HG03135 (cell line): Measurements from ENCODE around the gene FAM13C.
"Not testable (repeated sequence)": the region's sequence is repeated elsewhere in the genome, so short reads cannot be mapped to it uniquely, and the experiment has no call there.

ENCODE experiments used
- ATAC-seq: cut with Tn5 transposase; IDR thresholded peaks from one replicate; pipeline ENCODE4 v1.9.1; 2021; ENCODE audit warnings: mild to moderate bottlenecking, moderate library complexity; ENCODE audit not compliant: unreplicated experiment

FAM13C gene

GRCh38 chr10:59362144-59362958 lies at the start of gene FAM13C:
Gene FAM13C, minus strand, starts transcription at chr10:59362549. Its CDS starts 89 bp downstream, at chr10:59362460.
- no peak for ATAC-seq

GRCh38 chr10:59405235-59405634 lies 42.9 kb upstream of the FAM13C start:
- no peak for ATAC-seq

GRCh38 chr10:59400214-59400613 lies 37.9 kb upstream of the FAM13C start:
- ATAC-seq = no peak

DNA sequence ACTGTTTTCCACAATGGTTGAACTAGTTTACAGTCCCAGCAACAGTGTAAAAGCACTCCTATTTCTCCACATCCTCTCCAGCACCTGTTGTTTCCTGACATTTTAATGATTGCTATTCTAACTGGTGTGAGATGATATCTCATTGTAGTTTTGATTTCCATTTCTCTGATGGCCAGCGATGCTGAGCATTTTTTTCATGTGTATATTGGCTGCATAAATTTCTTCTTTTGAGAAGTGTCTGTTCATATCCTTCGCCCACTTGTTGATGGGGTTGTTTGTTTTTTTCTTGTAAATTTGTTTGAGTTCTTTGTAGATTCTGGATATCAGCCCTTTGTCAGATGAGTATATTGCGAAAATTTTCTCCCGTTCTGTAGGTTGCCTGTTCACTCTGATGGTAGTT lies 37.0 kb upstream of the FAM13C start:
- not testable (repeated sequence) for ATAC-seq

DNA sequence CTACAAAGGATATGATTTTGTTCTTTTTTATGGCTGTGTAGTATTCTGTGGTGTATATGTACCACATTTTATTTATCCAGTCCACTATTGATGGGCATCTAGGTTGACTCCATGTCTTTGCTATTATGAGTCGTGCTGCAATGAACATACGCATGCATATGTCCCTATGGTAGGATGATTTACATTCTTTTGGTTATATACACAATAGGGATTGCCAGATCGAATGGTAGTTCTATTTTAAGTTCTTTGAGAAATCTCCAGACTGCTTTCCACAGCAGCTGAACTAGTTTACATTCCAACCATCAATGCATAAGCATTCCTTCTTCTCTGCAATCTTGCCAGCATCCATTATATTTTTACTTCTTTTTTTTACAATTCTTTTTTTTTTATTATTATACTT lies 35.6 kb upstream of the FAM13C start:
- ATAC-seq = no peak

- no peak for ATAC-seq
Measured at GRCh38 chr10:59395984-59396383, 33.6 kb upstream of the FAM13C start.

- ATAC-seq = no peak
Measured at GRCh38 chr10:59393349-59393748, 31.0 kb upstream of the FAM13C start.

GRCh38 chr10:59391060-59391459 lies 28.7 kb upstream of the FAM13C start:
- ATAC-seq = no peak

DNA sequence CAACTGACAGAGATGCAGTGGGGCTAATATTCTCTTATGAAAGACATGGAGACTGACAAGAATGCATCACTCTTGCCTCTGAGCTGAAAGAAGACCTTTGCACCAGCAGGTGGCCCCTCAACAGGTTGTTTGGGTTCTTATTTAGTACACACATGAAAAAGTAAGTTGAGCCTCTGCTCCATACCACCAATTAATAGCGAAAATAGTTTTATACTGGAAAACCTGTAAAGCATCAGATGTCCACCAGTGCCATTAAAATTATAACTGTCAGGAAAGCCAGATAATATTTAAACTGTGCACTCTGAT lies 26.3 kb upstream of the FAM13C start:
- ATAC-seq = no peak

GRCh38 chr10:59387951-59388670 lies 25.8 kb upstream of the FAM13C start:
- ATAC-seq = no peak

GRCh38 chr10:59384761-59385160 lies 22.4 kb upstream of the FAM13C start:
- ATAC-seq = no peak

GRCh38 chr10:59383908-59384307 lies 21.6 kb upstream of the FAM13C start:
- ATAC-seq = no peak

- no peak for ATAC-seq
Measured at GRCh38 chr10:59383436-59383835, 21.1 kb upstream of the FAM13C start.

DNA sequence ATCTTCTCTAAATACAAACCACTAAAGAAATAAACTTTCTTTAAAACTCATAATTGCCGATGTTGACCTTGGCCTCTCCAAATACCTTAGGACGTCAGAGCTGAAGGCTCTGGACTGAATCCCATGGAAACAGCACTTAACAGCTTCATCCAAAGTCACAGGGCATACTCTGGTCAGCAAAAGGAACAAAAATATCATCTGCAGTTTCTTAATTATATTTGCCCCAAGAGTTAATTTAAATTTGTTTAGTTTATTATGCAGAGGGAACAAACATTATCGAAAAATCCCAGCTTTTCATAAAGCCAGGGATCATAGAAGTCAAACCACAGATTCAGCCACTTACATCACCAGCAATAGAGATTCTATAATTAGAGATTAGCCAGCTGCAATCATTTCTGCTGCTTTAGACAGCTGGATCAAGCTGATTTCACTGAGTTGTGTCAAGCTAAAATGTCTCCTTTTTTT lies 20.5 kb upstream of the FAM13C start:
- ATAC-seq = no peak

DNA sequence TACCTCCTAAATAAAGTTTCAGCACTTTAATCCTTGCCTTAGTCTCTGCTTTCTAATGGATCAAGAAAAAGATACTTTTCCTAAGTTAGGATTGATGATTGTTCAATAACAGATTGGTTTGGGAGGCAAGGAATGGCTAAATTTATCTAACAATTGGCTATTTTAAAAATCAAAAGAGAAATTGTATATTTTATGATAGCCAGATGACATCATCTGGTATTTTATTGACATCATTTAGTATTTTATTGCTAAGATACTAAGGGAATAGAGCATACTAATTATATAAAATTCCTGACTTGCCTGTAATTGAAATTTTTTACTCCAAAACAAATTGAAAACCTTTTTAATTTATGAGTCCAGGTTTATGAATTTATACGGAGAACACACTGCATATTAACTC lies 19.3 kb upstream of the FAM13C start:
- no peak for ATAC-seq

DNA sequence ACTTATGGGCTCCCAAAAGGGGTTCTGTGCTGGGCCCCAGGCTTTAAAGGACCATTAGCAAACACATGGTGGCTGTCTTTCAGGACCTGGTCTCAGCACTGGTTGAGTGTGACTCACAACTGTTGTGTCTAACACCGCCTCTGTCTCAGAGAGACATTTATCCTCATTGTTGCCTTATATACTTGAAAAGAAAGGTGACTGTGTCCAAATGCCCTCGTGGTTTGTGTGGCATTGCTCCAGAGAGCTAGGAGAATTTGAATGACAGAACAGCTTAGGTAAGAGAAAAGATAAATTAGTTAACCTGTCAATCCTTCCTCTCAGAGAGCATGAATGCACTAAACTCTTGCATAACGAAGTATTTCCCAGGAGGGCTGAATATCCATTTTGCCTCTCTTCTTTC lies 14.5 kb upstream of the FAM13C start:
- no peak for ATAC-seq

DNA sequence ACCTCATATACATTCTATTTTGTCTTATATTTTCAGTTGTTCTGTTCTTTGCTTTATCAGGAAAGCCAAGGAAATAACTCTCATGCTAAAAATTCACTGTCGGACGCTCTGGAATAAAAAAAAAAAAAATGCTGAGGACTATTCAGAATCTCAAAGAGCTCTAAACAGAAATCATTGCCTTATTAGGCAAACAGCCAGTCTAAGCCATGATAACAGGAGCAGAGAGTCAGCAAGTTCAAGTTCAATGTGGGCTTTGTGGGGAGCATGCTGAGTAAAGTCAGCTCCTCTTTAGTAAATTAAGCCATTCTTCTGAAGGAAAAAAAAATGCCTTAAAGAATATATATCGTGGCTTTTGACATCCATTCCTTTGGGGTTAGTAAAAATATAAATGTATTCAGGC lies 13.6 kb upstream of the FAM13C start:
- ATAC-seq = no peak

- ATAC-seq = no peak
Measured at GRCh38 chr10:59374916-59375315, 12.6 kb upstream of the FAM13C start.

DNA sequence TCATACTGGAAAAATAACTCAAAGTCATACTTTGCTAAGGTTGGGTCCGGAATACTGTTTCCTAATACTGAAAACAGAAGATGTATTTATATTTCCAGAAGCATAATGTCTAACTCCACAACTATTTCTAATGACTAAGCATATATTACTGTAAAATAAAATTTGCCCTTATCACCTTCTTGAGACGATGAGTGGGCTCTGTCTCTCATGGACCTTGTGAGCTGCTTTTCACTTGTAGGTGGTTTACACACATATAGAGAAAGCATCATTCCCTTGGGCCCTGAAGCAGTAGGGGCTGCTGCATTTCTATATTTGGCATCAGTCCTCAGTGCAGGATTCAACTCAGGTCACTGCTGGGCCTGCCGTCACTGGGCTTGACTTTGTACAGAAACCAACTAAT lies 10.7 kb upstream of the FAM13C start:
- no peak for ATAC-seq

GRCh38 chr10:59372543-59372942 lies 10.2 kb upstream of the FAM13C start:
- no peak for ATAC-seq

- ATAC-seq = no peak
Measured at GRCh38 chr10:59366290-59366689, 3.9 kb upstream of the FAM13C start.

GRCh38 chr10:59363446-59363958 lies 1.2 kb upstream of the FAM13C start:
- no peak for ATAC-seq
